HG03097 (cell line): ENCODE data around the gene TMCO4.
"Not testable (repeated sequence)": the region's sequence is repeated elsewhere in the genome, so short reads cannot be mapped to it uniquely, and the experiment has no call there.

Experiments used
- ATAC-seq: cut with Tn5 transposase; IDR thresholded peaks from one replicate; pipeline ENCODE4 v1.9.1; 2021; ENCODE audit not compliant: unreplicated experiment, low FRiP score

TMCO4 gene

GRCh38 chr1:19814244-19814661 is 14.5 kb upstream of the TMCO4 start:
- ATAC-seq: no peak

- ATAC-seq: no peak
These were observed 13.9 kb upstream of the TMCO4 start for GRCh38 chr1:19813643-19813960.

- no peak for ATAC-seq
These were observed 13.3 kb upstream of the TMCO4 start for GRCh38 chr1:19812875-19813642.

- no peak for ATAC-seq
These were observed 11.6 kb upstream of the TMCO4 start for GRCh38 chr1:19811206-19811851.

- no peak for ATAC-seq
These were observed 9.5 kb upstream of the TMCO4 start for GRCh38 chr1:19809044-19809750.

- no peak for ATAC-seq
These were observed 8.6 kb upstream of the TMCO4 start for GRCh38 chr1:19808351-19808750.

- ATAC-seq: no peak
These were observed 5.1 kb upstream of the TMCO4 start for GRCh38 chr1:19804831-19805251.

- ATAC-seq: no peak
These were observed 2.6 kb upstream of the TMCO4 start for GRCh38 chr1:19802269-19802668.

- peak; percentile 41 for ATAC-seq
These were observed 524 bp upstream of the TMCO4 start for GRCh38 chr1:19800076-19800804.

GRCh38 chr1:19798486-19799229 is 1.1 kb downstream of the TMCO4 start:
- no peak for ATAC-seq

- ATAC-seq: no peak
These were observed 1.9 kb downstream of the TMCO4 start for GRCh38 chr1:19797827-19798226.

- no peak for ATAC-seq
These were observed 5.1 kb downstream of the TMCO4 start for GRCh38 chr1:19794583-19794982.

- ATAC-seq: no peak
These were observed 6.2 kb downstream of the TMCO4 start for GRCh38 chr1:19793360-19794046.

- no peak for ATAC-seq
These were observed 7.3 kb downstream of the TMCO4 start for GRCh38 chr1:19792237-19793002.

- ATAC-seq: not testable (repeated sequence)
These were observed 9.4 kb downstream of the TMCO4 start for GRCh38 chr1:19790061-19790975.

GRCh38 chr1:19786988-19787423 is 12.7 kb downstream of the TMCO4 start:
- ATAC-seq: no peak

- ATAC-seq: no peak
These were observed 14.1 kb downstream of the TMCO4 start for GRCh38 chr1:19785660-19786059.
